NCI-H146 (cell line): ENCODE results near the gene WNK1.
A peak's percentile ranks its signal among the peaks of the same experiment; 100 is the strongest.

Experiments used
- DNase-seq: peaks from one replicate; lab custom pipeline; 2025; lab: John Stamatoyannopoulos, UW

Gene WNK1

GRCh38 chr12:951176-951575, 198.8 kb downstream of the WNK1 start:
- peak; percentile 88 for DNase-seq

- DNase-seq: peak; percentile 60
These were observed 201.4 kb downstream of the WNK1 start for GRCh38 chr12:953776-954175.

GRCh38 chr12:954741-955140, 202.4 kb downstream of the WNK1 start:
- peak; percentile 21 for DNase-seq

- no peak for DNase-seq
These were observed 203.6 kb downstream of the WNK1 start for GRCh38 chr12:955939-956338.

- peak; percentile 7 for DNase-seq
These were observed 206.3 kb downstream of the WNK1 start for GRCh38 chr12:958588-959123.
